DOHH2 (cell line): ENCODE results near the gene NOCT.

ENCODE experiments used
- H3F3A ChIP-seq: fragments of 200-600 bp; sonication (generic), shearing (Covaris generic); 2 replicates; pipeline ENCODE4 v1.6.0; 2016; ENCODE audit warnings: antibody characterized with exemption, mild to moderate bottlenecking; ENCODE audit not compliant: control insufficient read depth, insufficient read depth
- H3K27ac ChIP-seq: fragments of 200-600 bp; sonication (generic); 2 replicates; pipeline ENCODE4 v1.5.1; 2014; ENCODE audit warnings: low read depth, mild to moderate bottlenecking, low read length, moderate library complexity
- H3K27me3 ChIP-seq: fragments of 200-600 bp; sonication (generic); 2 replicates; pipeline ENCODE4 v1.6.1; 2014; ENCODE audit warnings: mild to moderate bottlenecking, low read length, mixed read lengths; ENCODE audit not compliant: control insufficient read depth
- H3K36me3 ChIP-seq: fragments of 200-600 bp; sonication (generic); 2 replicates; pipeline ENCODE4 v1.6.1; 2014; ENCODE audit warnings: mild to moderate bottlenecking, low read length, moderate library complexity, mixed read lengths; ENCODE audit not compliant: control insufficient read depth
- H3K4me1 ChIP-seq: fragments of 200-600 bp; sonication (generic); 2 replicates; pipeline ENCODE4 v1.6.1; 2014; ENCODE audit warnings: mild to moderate bottlenecking, low read length, mixed read lengths; ENCODE audit not compliant: control insufficient read depth
- H3K4me2 ChIP-seq: fragments of 200-600 bp; sonication (generic); 2 replicates; pipeline ENCODE4 v1.6.0; 2014; ENCODE audit warnings: mild to moderate bottlenecking, low read length, moderate library complexity
- H3K4me3 ChIP-seq: fragments of 200-600 bp; sonication (generic); 2 replicates; pipeline ENCODE4 v1.5.1; 2014; ENCODE audit warnings: mild to moderate bottlenecking, low read length, mixed read lengths
- H3K79me2 ChIP-seq: fragments of 200-600 bp; sonication (generic); 2 replicates; pipeline ENCODE4 v1.6.1; 2014; ENCODE audit warnings: mild to moderate bottlenecking, low read length, mixed read lengths; ENCODE audit not compliant: control insufficient read depth
- H3K9me2 ChIP-seq: fragments of 200-600 bp; sonication (generic); replicated peaks from 2 replicates; pipeline ENCODE4 v1.6.1; 2014; ENCODE audit warnings: mild to moderate bottlenecking, low read length, mixed read lengths; ENCODE audit not compliant: control insufficient read depth
- H3K9me3 ChIP-seq: fragments of 200-600 bp; sonication (generic); 2 replicates; pipeline ENCODE4 v1.6.1; 2014; ENCODE audit warnings: antibody characterized with exemption, low read length, mixed read lengths; ENCODE audit not compliant: control insufficient read depth, insufficient read depth
- H4K20me1 ChIP-seq: fragments of 200-600 bp; sonication (generic); 2 replicates; pipeline ENCODE4 v1.6.0; 2014; ENCODE audit warnings: low read depth, mild to moderate bottlenecking, antibody characterized with exemption, low read length, moderate library complexity; ENCODE audit not compliant: control insufficient read depth, insufficient read depth
- EZH2phosphoT487 ChIP-seq: fragments of 200-600 bp; sonication (generic); IDR thresholded peaks from 2 replicates; pipeline ENCODE4 v1.6.1; 2017; ENCODE audit warnings: borderline replicate concordance, mild to moderate bottlenecking, antibody characterized with exemption, low read length, moderate library complexity, mixed read lengths
- TF ChIP-seq, protein P1 (sequence below): fragments of 200-600 bp; sonication (generic); IDR thresholded peaks from one replicate; pipeline ENCODE4 v1.5.1; 2014; ENCODE audit warnings: antibody characterized with exemption, mild to moderate bottlenecking, low read depth, low read length; ENCODE audit not compliant: poor library complexity, severe bottlenecking

Gene NOCT

DNA sequence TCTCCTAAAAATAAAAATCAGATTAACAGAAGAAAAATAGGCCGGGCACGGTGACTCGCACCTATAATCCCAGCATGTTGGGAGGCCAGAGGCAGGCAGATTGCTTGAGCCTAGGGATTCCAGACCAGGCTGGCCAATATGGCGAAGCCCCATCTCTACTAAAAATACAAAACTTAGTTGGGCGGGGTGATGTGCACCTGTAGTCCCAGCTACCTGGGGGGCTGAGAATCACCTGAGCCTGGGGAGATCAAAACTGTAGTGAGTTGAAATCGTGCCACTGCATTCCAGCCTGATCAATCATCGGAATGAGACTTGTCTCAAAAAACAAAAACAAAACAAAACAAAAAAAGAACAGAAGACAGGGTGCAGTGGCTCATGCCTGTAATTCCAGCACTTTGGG is 32.8 kb upstream of the NOCT start:
- H3K9me3 ChIP-seq, result no peaks in the 10 kb centered on the region
- no peaks in the 10 kb centered on the region for H3K9me2 ChIP-seq
- H3F3A ChIP-seq, result peaks cover under 1% of the 10 kb centered on the region; the same call in 1 of the 2 replicates
- no peaks in the 10 kb centered on the region for H3K79me2 ChIP-seq
- H3K27ac ChIP-seq, result no peak overlapping the region
- no peaks in the 10 kb centered on the region for H3K27me3 ChIP-seq
- no peak overlapping the region for H3K4me3 ChIP-seq
- no peaks in the 10 kb centered on the region for H4K20me1 ChIP-seq
- TF ChIP-seq, protein P1, sequence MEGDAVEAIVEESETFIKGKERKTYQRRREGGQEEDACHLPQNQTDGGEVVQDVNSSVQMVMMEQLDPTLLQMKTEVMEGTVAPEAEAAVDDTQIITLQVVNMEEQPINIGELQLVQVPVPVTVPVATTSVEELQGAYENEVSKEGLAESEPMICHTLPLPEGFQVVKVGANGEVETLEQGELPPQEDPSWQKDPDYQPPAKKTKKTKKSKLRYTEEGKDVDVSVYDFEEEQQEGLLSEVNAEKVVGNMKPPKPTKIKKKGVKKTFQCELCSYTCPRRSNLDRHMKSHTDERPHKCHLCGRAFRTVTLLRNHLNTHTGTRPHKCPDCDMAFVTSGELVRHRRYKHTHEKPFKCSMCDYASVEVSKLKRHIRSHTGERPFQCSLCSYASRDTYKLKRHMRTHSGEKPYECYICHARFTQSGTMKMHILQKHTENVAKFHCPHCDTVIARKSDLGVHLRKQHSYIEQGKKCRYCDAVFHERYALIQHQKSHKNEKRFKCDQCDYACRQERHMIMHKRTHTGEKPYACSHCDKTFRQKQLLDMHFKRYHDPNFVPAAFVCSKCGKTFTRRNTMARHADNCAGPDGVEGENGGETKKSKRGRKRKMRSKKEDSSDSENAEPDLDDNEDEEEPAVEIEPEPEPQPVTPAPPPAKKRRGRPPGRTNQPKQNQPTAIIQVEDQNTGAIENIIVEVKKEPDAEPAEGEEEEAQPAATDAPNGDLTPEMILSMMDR, result no peak
- no peak for TF ChIP-seq EZH2phosphoT487
- no peak overlapping the region for H3K4me2 ChIP-seq
- H3K4me1 ChIP-seq, result peaks cover 9% of the 10 kb centered on the region
- H3K36me3 ChIP-seq, result no peaks in the 10 kb centered on the region

DNA sequence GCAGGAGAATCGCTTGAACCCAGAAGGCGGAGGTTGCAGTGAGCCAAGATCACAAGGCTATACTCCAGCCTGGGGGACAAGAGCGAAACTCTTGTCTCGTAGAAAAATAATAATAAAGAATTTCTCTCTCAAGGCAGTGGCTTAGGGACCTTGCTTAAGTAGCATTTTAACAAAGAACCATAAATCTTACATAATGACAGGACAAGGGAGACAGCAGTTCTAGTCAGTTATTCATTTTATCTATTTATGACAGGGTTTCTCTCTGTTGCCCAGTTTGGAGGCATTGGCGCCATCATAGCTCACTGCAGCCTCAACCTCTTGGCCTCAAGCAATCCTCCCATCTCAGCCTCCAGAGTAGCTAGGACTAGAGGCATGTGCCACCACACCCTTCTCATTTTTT is 31.9 kb upstream of the NOCT start:
- no peak overlapping the region for H3K4me3 ChIP-seq
- H3F3A ChIP-seq, result no peaks in the 10 kb centered on the region
- no peaks in the 10 kb centered on the region for H3K9me2 ChIP-seq
- no peak overlapping the region for H3K4me2 ChIP-seq
- H3K27ac ChIP-seq, result no peak overlapping the region
- no peaks in the 10 kb centered on the region for H3K27me3 ChIP-seq
- no peak for TF ChIP-seq EZH2phosphoT487
- TF ChIP-seq, protein P1, result no peak
- H3K79me2 ChIP-seq, result no peaks in the 10 kb centered on the region
- H3K36me3 ChIP-seq, result no peaks in the 10 kb centered on the region
- H4K20me1 ChIP-seq, result no peaks in the 10 kb centered on the region
- no peaks in the 10 kb centered on the region for H3K4me1 ChIP-seq
- H3K9me3 ChIP-seq, result no peaks in the 10 kb centered on the region

DNA sequence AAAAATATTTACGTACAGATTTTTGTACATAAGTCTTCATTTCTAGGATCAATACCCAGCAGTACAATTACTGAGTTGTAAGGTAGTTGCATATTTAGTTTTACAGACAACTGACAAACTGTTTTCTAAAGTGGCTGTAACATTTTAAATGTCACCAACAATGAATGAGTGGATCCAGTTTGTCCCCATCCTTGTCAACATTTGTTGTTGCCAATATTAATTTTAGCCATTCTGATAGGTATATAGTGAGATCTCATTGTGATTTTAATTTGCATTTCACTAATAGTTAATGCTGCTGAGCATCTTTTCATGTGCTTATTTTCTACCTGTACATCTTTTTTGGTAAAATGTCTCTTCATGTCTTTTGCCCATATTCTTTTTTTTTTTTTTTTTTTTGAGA is 30.9 kb upstream of the NOCT start:
- no peak overlapping the region for H3K4me2 ChIP-seq
- no peaks in the 10 kb centered on the region for H3K9me3 ChIP-seq
- H3F3A ChIP-seq, result no peaks in the 10 kb centered on the region
- no peak for TF ChIP-seq EZH2phosphoT487
- TF ChIP-seq, protein P1, result no peak
- H3K4me3 ChIP-seq, result no peak overlapping the region
- no peaks in the 10 kb centered on the region for H3K79me2 ChIP-seq
- H4K20me1 ChIP-seq, result no peaks in the 10 kb centered on the region
- no peaks in the 10 kb centered on the region for H3K36me3 ChIP-seq
- H3K9me2 ChIP-seq, result no peaks in the 10 kb centered on the region
- H3K27me3 ChIP-seq, result no peaks in the 10 kb centered on the region
- H3K4me1 ChIP-seq, result no peaks in the 10 kb centered on the region
- no peak overlapping the region for H3K27ac ChIP-seq

DNA sequence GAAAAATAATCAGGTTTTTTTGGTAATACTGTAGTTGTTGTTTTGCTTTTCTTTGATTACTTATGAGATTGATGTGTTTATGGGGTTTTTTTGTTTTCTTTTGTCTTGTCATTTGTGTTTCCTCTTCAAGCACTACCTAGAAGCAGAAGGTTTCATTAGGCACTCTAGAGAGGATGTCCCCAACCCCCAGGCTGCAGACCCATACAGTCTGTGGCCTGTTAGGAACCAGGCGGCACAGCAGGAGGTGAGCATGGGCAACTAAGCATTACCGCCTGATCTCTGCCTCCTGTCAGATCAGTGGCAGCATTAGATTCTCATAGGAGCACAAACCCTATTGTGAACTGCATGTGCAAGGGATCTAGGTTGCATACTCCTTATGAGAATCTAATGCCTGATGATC is 22.9 kb upstream of the NOCT start:
- Histone ChIP-seq H3K4me1 (no peaks in the 10 kb centered on the region), H3K4me3 (no peak overlapping the region), H3K79me2 (no peaks in the 10 kb centered on the region), H4K20me1 (no peaks in the 10 kb centered on the region), H3K36me3 (no peaks in the 10 kb centered on the region), H3K9me3 (no peaks in the 10 kb centered on the region), H3K27me3 (peaks cover 16% of the 10 kb centered on the region; the same call in 1 of the 2 replicates), H3K4me2 (no peak overlapping the region), H3K9me2 (no peaks in the 10 kb centered on the region), H3K27ac (no peak overlapping the region), H3F3A (no peaks in the 10 kb centered on the region)
- TF ChIP-seq, protein P1, result no peak
- no peak for TF ChIP-seq EZH2phosphoT487
